Gastrocnemius medialis (tissue), 4 donors: ENCODE measurements around the gene USP20.

Source experiments
- POLR2A ChIP-seq, 2 donors: fragments of 450-650 bp; IDR thresholded peaks; one replicate each; pipeline ENCODE4 v1.6.1; 2017; ENCODE audit warnings: antibody characterized with exemption in 2 of 2, mild to moderate bottlenecking in 2 of 2, moderate library complexity in 2 of 2
- TF ChIP-seq, protein P1 (sequence below), 5 experiments: fragments of 450-650 bp in 3 of 5; fragments of 200-600 bp in 2 of 5; sonication (generic) in 2 of 5; IDR thresholded peaks in 4 of 5; conservative IDR thresholded peaks in 1 of 5; 1 replicate in 4 of 5; 2 replicates in 1 of 5; pipeline ENCODE4 v1.5.1; 2016 to 2019; ENCODE audit warnings: antibody characterized with exemption in 5 of 5, mild to moderate bottlenecking in 3 of 5, moderate library complexity in 3 of 5

DNA sequence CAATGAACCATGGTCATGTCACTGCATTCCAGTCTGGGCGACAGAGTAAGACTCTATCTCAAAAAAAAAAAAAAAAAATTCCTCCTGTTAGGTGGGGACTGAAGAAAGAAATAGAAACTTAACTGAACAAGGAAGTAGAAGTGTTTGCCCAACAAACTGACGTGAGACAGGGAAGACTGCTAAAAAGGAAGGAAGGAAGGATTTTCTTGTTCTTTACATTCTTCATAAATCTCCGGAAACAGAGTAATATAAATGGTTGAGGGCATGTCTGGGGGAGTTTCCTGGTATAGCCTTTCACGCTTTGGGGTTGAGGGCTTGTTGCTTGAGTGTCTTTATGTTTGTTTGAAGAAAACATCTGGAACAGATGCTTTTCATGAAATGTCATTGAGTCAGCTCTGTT, 29.2 kb upstream of the USP20 start:
- TF ChIP-seq, protein P1, sequence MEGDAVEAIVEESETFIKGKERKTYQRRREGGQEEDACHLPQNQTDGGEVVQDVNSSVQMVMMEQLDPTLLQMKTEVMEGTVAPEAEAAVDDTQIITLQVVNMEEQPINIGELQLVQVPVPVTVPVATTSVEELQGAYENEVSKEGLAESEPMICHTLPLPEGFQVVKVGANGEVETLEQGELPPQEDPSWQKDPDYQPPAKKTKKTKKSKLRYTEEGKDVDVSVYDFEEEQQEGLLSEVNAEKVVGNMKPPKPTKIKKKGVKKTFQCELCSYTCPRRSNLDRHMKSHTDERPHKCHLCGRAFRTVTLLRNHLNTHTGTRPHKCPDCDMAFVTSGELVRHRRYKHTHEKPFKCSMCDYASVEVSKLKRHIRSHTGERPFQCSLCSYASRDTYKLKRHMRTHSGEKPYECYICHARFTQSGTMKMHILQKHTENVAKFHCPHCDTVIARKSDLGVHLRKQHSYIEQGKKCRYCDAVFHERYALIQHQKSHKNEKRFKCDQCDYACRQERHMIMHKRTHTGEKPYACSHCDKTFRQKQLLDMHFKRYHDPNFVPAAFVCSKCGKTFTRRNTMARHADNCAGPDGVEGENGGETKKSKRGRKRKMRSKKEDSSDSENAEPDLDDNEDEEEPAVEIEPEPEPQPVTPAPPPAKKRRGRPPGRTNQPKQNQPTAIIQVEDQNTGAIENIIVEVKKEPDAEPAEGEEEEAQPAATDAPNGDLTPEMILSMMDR (IDR thresholded peaks at IDR 0.05 in 4 of 5, conservative IDR thresholded peaks at IDR 0.05 in 1 of 5): no peak
- no peak for TF ChIP-seq POLR2A (IDR thresholded peaks at IDR 0.05)
